ENCODE results near the gene FRMPD2.

DNA sequence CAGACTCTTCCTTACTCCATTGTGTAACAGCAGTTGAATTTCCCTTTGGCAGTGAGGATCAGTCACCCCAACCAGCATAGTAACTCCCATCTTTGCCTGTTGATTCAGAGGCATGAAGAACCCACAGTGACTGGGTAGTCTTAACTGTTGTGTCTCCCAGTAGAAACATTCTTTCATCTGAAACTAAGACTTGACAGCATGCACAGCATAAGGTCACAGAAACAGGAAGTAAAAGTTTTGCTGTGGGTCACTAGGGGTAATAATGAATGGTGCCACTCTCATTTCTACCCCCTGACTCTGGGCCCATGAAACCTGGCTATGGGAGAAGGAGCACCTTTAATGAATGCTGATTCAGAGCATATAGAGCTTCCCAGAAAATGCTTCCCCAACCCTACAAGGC is 8.3 kb upstream of the FRMPD2 start:
- TF ChIP-seq, protein P1, sequence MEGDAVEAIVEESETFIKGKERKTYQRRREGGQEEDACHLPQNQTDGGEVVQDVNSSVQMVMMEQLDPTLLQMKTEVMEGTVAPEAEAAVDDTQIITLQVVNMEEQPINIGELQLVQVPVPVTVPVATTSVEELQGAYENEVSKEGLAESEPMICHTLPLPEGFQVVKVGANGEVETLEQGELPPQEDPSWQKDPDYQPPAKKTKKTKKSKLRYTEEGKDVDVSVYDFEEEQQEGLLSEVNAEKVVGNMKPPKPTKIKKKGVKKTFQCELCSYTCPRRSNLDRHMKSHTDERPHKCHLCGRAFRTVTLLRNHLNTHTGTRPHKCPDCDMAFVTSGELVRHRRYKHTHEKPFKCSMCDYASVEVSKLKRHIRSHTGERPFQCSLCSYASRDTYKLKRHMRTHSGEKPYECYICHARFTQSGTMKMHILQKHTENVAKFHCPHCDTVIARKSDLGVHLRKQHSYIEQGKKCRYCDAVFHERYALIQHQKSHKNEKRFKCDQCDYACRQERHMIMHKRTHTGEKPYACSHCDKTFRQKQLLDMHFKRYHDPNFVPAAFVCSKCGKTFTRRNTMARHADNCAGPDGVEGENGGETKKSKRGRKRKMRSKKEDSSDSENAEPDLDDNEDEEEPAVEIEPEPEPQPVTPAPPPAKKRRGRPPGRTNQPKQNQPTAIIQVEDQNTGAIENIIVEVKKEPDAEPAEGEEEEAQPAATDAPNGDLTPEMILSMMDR (IDR thresholded peaks at IDR 0.05) = no peak
- no peak for TF ChIP-seq POLR2A (IDR thresholded peaks at IDR 0.05; ENCODE audit: low read depth)
